GM12878 (cell line): ENCODE results near the gene MARCHF2. TPM values are rescaled to one million over a fixed set of nuclear protein-coding genes. Genes with fewer than 3 reads are reported as not detected.

Experiments
- ATAC-seq: fragments of 200-7000 bp; cut with Tn5 transposase; 3 replicates; pipeline ENCODE4 v1.9.1; 2020; ENCODE audit warnings: mild to moderate bottlenecking, moderate library complexity
- BruUV-seq: library from RNA; stranded (reverse); fragments of 400-500 nt; replicated peaks from 2 replicates; lab custom pipeline; 2021; lab: Mats Ljungman, UMichigan
- CTCF ChIA-PET: fragments of 300-600 bp; sonication (Branson Sonifier 250); formaldehyde crosslinking; extraction: SDS; loops from one replicate; lab custom pipeline; 2021; ENCODE audit warnings: inconsistent platforms; lab: Yijun Ruan, JAX
- POLR2A ChIA-PET: fragments of 350-600 bp; formaldehyde crosslinking; extraction: SDS; loops from one replicate; lab custom pipeline; 2021; ENCODE audit warnings: inconsistent platforms; lab: Charles Lee
- RAD21 ChIA-PET: fragments of 300-600 bp; sonication (Branson Sonifier 250); formaldehyde crosslinking; loops from one replicate; lab custom pipeline; 2023; ENCODE audit warnings: antibody characterized with exemption; ENCODE audit not compliant: unreplicated experiment; lab: Charles Lee
- SMC1A ChIA-PET: fragments of 300-600 bp; sonication (Branson Sonifier 250); formaldehyde crosslinking; loops from one replicate; lab custom pipeline; 2023; ENCODE audit not compliant: unreplicated experiment, uncharacterized antibody; lab: Charles Lee
- DNase-seq: peaks from one replicate; pipeline ENCODE4 v3.0.0-alpha.2; 2011; ENCODE audit warnings: low read depth, low spot score
- FAIRE-seq: peaks from 3 replicates; lab custom pipeline; 2011; peaks lifted over from hg19 to GRCh38; lab: Jason Lieb, UNC
- H2AFZ ChIP-seq: 2 replicates; pipeline ENCODE4 v1.6.0; 2011; ENCODE audit warnings: low read depth, low read length, control low read depth; ENCODE audit not compliant: control insufficient read depth
- H3K27ac ChIP-seq: 2 replicates; pipeline ENCODE4 v1.5.1; 2011; ENCODE audit warnings: control low read depth; ENCODE audit not compliant: control insufficient read depth, insufficient read depth
- H3K27me3 ChIP-seq, 2 experiments: replicated peaks in 1 of 2; 2 replicates each; pipeline versions ENCODE4 v1.6.0 to v1.6.1; 2011; ENCODE audit warnings: low read length in 1 of 2; ENCODE audit not compliant: control insufficient read depth in 2 of 2, insufficient read depth in 2 of 2
- H3K36me3 ChIP-seq, 2 experiments: 2 replicates each; pipeline ENCODE4 v1.5.1; 2011; ENCODE audit warnings: low read length in 1 of 2; ENCODE audit not compliant: control insufficient read depth in 2 of 2, insufficient read depth in 2 of 2
- H3K4me1 ChIP-seq: 2 replicates; pipeline ENCODE4 v1.6.1; 2011; ENCODE audit warnings: mild to moderate bottlenecking, low read length, moderate library complexity, mixed read lengths; ENCODE audit not compliant: control insufficient read depth, insufficient read depth
- H3K4me2 ChIP-seq: 2 replicates; pipeline ENCODE4 v1.6.0; 2011; ENCODE audit warnings: control low read depth; ENCODE audit not compliant: control insufficient read depth, insufficient read depth
- H3K4me3 ChIP-seq: fragments of 200-600 bp; sonication (generic); 2 replicates; pipeline ENCODE4 v1.5.1; 2016
- H3K79me2 ChIP-seq: 2 replicates; pipeline ENCODE4 v1.6.0; 2011; ENCODE audit warnings: low read length; ENCODE audit not compliant: control insufficient read depth, insufficient read depth
- H3K9ac ChIP-seq: 2 replicates; pipeline ENCODE4 v1.8.0; 2011; ENCODE audit warnings: low read length, control low read depth, mixed read lengths; ENCODE audit not compliant: control insufficient read depth, insufficient read depth
- H3K9me3 ChIP-seq: replicated peaks from 3 replicates; pipeline ENCODE4 v1.5.1; 2011; ENCODE audit warnings: mild to moderate bottlenecking, low read length; ENCODE audit not compliant: control insufficient read depth, insufficient read depth
- H4K20me1 ChIP-seq: 2 replicates; pipeline ENCODE4 v1.6.0; 2011; ENCODE audit not compliant: control insufficient read depth, insufficient read depth
- DPF2 ChIP-seq: fragments of 450-650 bp; IDR thresholded peaks from 2 replicates; pipeline ENCODE4 v1.6.1; 2017; ENCODE audit warnings: mild to moderate bottlenecking
- GATAD2B ChIP-seq: fragments of 450-650 bp; conservative IDR thresholded peaks from 2 replicates; pipeline ENCODE4 v1.6.1; 2017; ENCODE audit warnings: low read depth, mild to moderate bottlenecking, moderate library complexity
- KLF5 ChIP-seq: fragments of 450-650 bp; IDR thresholded peaks from 2 replicates; pipeline ENCODE4 v1.6.1; 2014; ENCODE audit warnings: mild to moderate bottlenecking; ENCODE audit not compliant: partially characterized antibody
- RELA ChIP-seq: fragments of 450-650 bp; IDR thresholded peaks from 2 replicates; pipeline ENCODE4 v1.8.0; 2014; ENCODE audit warnings: borderline replicate concordance; ENCODE audit not compliant: partially characterized antibody
- SMAD1 ChIP-seq: fragments of 450-650 bp; IDR thresholded peaks from 2 replicates; pipeline ENCODE4 v1.6.1; 2018; ENCODE audit warnings: mild to moderate bottlenecking, low read depth; ENCODE audit not compliant: partially characterized antibody
- SP1 ChIP-seq: IDR thresholded peaks from one replicate; pipeline ENCODE4 v1.6.1; 2011; ENCODE audit warnings: low read depth, low read length
- SRF ChIP-seq, 2 experiments: IDR thresholded peaks; 2 replicates each; pipeline ENCODE4 v1.6.1; 2011; ENCODE audit warnings: low read depth in 2 of 2, low read length in 2 of 2, mild to moderate bottlenecking in 1 of 2, moderate library complexity in 1 of 2
- TAF1 ChIP-seq: IDR thresholded peaks from 2 replicates; pipeline ENCODE4 v1.6.1; 2011; ENCODE audit warnings: mild to moderate bottlenecking, low read depth, low read length, borderline replicate concordance
- TCF3 ChIP-seq: IDR thresholded peaks from 2 replicates; pipeline ENCODE4 v1.6.1; 2012; ENCODE audit warnings: low read depth, mild to moderate bottlenecking, low read length, borderline replicate concordance; ENCODE audit not compliant: insufficient read depth
- ZBED1 ChIP-seq: IDR thresholded peaks from 2 replicates; pipeline ENCODE4 v1.6.1; 2016; ENCODE audit warnings: borderline replicate concordance
- ZNF274 ChIP-seq: IDR thresholded peaks from one replicate; pipeline ENCODE4 v1.8.0; 2011; ENCODE audit not compliant: insufficient read length, insufficient read depth
- WGBS: methylation state at CpG from one replicate; pipeline ENCODE4 v1.1.6; 2016; ENCODE audit warnings: low lambda C conversion rate; ENCODE audit not compliant: insufficient replicate concordance, insufficient coverage; ENCODE audit errors: missing lambda C conversion rate; 5-methylcytosine and 5-hydroxymethylcytosine counted together
- in situ Hi-C: fragments of 300-500 bp; cut with MboI; formaldehyde crosslinking; loops from 9 replicates; pipeline ENCODE4 v1.14.3; 2018; ENCODE audit warnings: mixed read lengths
- intact Hi-C: fragments of 100-400 bp; cut with micrococcal nuclease; formaldehyde crosslinking; loops from one replicate; pipeline ENCODE4 v1.14.2; 2022; ENCODE audit not compliant: unreplicated experiment
- polyA plus RNA-seq, 11 experiments: library from polyadenylated mRNA; depleted of rRNA in 4 of 11; unstranded in 6 of 11; stranded (reverse) in 5 of 11; fragments of >200 nt; fragmentation: Nextera tagmentation in 4 of 11; fragmentation: Illumina TruSeq in 1 of 11; extraction: Ambion mirVana in 4 of 11; extraction: Trizol in 1 of 11; gene quantifications; 1 replicate in 1 of 11; 2 replicates in 10 of 11; pipeline versions ENCODE4 v1.2.1 to v1.2.3, GENCODE V29; 2011 to 2016; ENCODE audit warnings: inconsistent platforms in 2 of 11, missing spikeins in 2 of 11, low read depth in 1 of 11
- total RNA-seq, 4 experiments: library from RNA; depleted of rRNA in 3 of 4; stranded (reverse); fragments of >200 nt in 3 of 4; fragmentation: Illumina TruSeq in 1 of 4; extraction: Trizol in 1 of 4; gene quantifications; 2 replicates each; pipeline versions ENCODE4 v1.2.1 to v1.2.3, GENCODE V29; 2013 to 2021
- TF ChIP-seq, protein P1 (sequence below): IDR thresholded peaks from 2 replicates; pipeline ENCODE4 v1.6.1; 2012; ENCODE audit warnings: improper control_type of control experiment, low read depth, low read length; ENCODE audit not compliant: insufficient replicate concordance
- TF ChIP-seq, protein P2 (sequence below): IDR thresholded peaks from 2 replicates; pipeline ENCODE4 v1.6.1; 2011; ENCODE audit warnings: borderline replicate concordance, low read depth, mild to moderate bottlenecking, moderate library complexity, low read length; ENCODE audit not compliant: insufficient read depth, poor library complexity, severe bottlenecking
- TF ChIP-seq, protein P3 (sequence below): fragments of 450-650 bp; IDR thresholded peaks from 2 replicates; pipeline ENCODE4 v1.6.1; 2017; ENCODE audit warnings: mild to moderate bottlenecking

The MARCHF2 gene
- total and polyA plus RNA-seq, 10 of the 15 experiments (the other 5 are each of a cell fraction or from before 2014, with no cell fraction given), result 1.6 to 30.3 (median 10.8) TPM

DNA sequence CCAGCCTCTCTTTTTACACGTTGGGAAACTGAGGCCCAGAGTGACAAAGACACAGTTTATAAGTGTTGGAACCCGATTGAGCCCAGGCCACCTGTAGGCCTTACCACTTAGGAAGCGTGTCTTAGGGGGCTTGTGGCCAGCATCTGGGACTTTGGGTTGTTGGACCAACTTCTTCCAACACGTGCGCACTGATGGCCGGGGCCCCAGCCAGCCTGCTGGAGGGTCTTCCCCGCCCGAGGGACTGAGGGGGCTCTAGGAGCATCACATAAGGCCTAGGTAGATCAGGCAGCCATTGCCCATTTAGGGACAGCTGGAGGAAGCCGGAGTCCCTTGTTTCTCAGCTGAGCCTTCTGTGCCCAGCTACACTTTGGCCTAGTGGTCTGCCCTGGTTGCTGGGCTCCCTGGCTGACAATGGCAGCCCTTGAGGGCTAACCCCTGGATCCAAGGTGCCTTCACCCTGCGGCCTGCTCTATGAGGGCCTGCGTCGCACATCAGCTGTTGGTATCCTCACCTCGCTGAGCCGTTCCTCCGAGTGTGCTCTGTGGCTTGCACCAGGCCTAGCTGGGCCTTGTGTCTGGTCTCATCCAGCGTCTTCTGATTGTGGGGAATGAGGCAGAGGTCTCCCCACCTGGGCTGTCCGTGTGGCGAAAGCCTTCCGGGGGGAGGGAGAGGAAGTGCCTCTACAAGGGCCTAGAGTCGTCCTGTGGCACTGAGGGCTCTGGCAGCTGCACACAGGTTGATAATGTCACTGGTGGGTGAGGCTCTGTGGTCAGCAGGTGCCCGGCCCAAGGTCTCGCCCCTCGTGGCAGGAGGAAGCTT, 21.7 kb upstream of the MARCHF2 start:
- Histone ChIP-seq H3K4me3 (peak overlapping the region; percentile 40; the same call in 1 of the 2 replicates), H4K20me1 (peaks cover 5% of the 10 kb centered on the region), H3K27ac (0 out of 2 replicates have a peak overlapping the region, but pooled peaks have one; percentile 11), H3K79me2 (peaks cover 30% of the 10 kb centered on the region), H3K27me3 (no peaks in the 10 kb centered on the region), H3K4me1 (peaks cover 11% of the 10 kb centered on the region), H3K9me3 (no peaks in the 10 kb centered on the region; the same call in 2 of the 3 replicates), H2AFZ (no peak overlapping the region), H3K36me3 (peaks cover 0 to 3% of the 10 kb centered on the region in 2 experiments; a peak in 1 of 4 replicates), H3K9ac (no peak overlapping the region), H3K4me2 (peak overlapping the region; percentile 93)
- DNase-seq (no peak), FAIRE-seq (no peak), ATAC-seq (no peak)
- intact Hi-C loops (no loop called here), in situ Hi-C loops (no loop called here)
- ChIA-PET SMC1A (no interaction called here), RAD21 (interaction anchor here (0.6 to 1.6 kb wide), 4 partner anchors 22 to 123 kb away, joined by 3 to 5 read pairs (median 4); partner anchors contain the start of genes MARCHF2 and ZNF414), POLR2A (interaction anchor here (1.0 to 3.0 kb wide), 2 partner anchors 8 to 122 kb away, joined by 5 to 11 read pairs; partner anchors contain the start of gene ZNF414), CTCF (interaction anchor here (1.2 to 1.6 kb wide), 5 partner anchors 22 to 188 kb away, joined by 3 to 5 read pairs (median 4); partner anchors contain the start of genes MARCHF2 and ZNF414)
- 80% methylated on average over 23 of the region's 23 CpGs for WGBS
- TSS peak; percentile 81 for BruUV-seq
- TF ChIP-seq ZBED1 (no peak), ZNF274 (no peak), SP1 (no peak), RELA (no peak), TCF3 (no peak), KLF5 (no peak), TAF1 (no peak), DPF2 (no peak), SRF (IDR thresholded peaks at IDR 0.05; ENCODE audit: low read depth in 2 of 2, low read length in 2 of 2) (no peak), SMAD1 (no peak), GATAD2B (no peak)
- TF ChIP-seq, protein P1, sequence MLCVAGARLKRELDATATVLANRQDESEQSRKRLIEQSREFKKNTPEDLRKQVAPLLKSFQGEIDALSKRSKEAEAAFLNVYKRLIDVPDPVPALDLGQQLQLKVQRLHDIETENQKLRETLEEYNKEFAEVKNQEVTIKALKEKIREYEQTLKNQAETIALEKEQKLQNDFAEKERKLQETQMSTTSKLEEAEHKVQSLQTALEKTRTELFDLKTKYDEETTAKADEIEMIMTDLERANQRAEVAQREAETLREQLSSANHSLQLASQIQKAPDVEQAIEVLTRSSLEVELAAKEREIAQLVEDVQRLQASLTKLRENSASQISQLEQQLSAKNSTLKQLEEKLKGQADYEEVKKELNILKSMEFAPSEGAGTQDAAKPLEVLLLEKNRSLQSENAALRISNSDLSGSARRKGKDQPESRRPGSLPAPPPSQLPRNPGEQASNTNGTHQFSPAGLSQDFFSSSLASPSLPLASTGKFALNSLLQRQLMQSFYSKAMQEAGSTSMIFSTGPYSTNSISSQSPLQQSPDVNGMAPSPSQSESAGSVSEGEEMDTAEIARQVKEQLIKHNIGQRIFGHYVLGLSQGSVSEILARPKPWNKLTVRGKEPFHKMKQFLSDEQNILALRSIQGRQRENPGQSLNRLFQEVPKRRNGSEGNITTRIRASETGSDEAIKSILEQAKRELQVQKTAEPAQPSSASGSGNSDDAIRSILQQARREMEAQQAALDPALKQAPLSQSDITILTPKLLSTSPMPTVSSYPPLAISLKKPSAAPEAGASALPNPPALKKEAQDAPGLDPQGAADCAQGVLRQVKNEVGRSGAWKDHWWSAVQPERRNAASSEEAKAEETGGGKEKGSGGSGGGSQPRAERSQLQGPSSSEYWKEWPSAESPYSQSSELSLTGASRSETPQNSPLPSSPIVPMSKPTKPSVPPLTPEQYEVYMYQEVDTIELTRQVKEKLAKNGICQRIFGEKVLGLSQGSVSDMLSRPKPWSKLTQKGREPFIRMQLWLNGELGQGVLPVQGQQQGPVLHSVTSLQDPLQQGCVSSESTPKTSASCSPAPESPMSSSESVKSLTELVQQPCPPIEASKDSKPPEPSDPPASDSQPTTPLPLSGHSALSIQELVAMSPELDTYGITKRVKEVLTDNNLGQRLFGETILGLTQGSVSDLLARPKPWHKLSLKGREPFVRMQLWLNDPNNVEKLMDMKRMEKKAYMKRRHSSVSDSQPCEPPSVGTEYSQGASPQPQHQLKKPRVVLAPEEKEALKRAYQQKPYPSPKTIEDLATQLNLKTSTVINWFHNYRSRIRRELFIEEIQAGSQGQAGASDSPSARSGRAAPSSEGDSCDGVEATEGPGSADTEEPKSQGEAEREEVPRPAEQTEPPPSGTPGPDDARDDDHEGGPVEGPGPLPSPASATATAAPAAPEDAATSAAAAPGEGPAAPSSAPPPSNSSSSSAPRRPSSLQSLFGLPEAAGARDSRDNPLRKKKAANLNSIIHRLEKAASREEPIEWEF, result no peak
- TF ChIP-seq, protein P2, sequence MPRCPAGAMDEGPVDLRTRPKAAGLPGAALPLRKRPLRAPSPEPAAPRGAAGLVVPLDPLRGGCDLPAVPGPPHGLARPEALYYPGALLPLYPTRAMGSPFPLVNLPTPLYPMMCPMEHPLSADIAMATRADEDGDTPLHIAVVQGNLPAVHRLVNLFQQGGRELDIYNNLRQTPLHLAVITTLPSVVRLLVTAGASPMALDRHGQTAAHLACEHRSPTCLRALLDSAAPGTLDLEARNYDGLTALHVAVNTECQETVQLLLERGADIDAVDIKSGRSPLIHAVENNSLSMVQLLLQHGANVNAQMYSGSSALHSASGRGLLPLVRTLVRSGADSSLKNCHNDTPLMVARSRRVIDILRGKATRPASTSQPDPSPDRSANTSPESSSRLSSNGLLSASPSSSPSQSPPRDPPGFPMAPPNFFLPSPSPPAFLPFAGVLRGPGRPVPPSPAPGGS, result no peak
- TF ChIP-seq, protein P3, sequence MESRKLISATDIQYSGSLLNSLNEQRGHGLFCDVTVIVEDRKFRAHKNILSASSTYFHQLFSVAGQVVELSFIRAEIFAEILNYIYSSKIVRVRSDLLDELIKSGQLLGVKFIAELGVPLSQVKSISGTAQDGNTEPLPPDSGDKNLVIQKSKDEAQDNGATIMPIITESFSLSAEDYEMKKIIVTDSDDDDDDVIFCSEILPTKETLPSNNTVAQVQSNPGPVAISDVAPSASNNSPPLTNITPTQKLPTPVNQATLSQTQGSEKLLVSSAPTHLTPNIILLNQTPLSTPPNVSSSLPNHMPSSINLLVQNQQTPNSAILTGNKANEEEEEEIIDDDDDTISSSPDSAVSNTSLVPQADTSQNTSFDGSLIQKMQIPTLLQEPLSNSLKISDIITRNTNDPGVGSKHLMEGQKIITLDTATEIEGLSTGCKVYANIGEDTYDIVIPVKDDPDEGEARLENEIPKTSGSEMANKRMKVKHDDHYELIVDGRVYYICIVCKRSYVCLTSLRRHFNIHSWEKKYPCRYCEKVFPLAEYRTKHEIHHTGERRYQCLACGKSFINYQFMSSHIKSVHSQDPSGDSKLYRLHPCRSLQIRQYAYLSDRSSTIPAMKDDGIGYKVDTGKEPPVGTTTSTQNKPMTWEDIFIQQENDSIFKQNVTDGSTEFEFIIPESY, result no peak
